Activated CD4-positive, alpha-beta T cell treated with anti-CD3 and anti-CD28 coated beads for 4 hours (primary cell): ENCODE results near the gene UBE2A.

ENCODE experiments used
- DNase-seq, 2 donors: peaks; one replicate each; pipeline ENCODE4 v3.0.0-alpha.2; 2020

The UBE2A gene

DNA sequence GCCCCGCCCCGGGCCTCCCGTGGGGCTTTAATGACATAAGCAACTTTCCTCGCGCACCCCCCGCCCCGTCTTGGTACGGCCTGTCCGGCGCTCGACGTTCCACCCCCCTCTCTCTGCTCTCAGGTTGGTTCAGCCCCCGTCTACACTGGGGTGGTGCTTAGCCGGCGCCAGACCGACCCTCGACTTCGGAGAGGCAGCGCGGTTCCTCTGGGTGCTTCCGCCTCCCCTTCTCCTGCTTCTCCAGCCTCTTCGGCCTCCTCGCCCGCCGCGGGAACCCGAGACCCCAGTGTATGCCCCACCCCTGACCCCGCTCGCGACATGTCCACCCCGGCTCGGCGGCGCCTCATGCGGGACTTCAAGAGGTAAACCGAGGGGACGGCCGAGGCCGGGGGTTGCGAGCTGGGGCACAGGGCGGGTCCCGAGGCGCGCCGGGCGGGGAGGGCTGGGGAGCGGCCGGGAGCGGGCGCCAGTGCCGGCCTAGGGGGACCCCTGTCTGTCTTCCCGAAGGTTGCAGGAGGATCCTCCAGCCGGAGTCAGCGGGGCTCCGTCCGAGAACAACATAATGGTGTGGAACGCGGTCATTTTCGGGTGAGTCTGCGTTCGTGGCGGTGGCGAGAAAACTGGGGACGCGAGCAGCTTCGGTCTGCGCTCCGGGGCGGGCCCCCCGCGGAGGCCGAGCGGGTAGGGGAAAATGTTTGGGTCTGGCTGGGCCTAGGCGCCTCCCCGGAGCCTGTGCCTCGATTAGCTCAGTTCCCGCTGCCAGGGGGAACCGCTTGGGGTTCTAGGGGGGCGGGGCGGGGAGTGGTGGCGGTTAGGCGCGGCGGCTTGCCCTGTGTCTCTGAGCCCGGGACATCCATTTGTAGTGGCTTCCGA lies at the start of gene UBE2A:
TSS of gene UBE2A (plus strand) at position 170 of the 873 bp plus-strand sequence. CDS start at position 319, 149 bp downstream.
- DNase-seq = peak; percentile 87 to 90

DNA sequence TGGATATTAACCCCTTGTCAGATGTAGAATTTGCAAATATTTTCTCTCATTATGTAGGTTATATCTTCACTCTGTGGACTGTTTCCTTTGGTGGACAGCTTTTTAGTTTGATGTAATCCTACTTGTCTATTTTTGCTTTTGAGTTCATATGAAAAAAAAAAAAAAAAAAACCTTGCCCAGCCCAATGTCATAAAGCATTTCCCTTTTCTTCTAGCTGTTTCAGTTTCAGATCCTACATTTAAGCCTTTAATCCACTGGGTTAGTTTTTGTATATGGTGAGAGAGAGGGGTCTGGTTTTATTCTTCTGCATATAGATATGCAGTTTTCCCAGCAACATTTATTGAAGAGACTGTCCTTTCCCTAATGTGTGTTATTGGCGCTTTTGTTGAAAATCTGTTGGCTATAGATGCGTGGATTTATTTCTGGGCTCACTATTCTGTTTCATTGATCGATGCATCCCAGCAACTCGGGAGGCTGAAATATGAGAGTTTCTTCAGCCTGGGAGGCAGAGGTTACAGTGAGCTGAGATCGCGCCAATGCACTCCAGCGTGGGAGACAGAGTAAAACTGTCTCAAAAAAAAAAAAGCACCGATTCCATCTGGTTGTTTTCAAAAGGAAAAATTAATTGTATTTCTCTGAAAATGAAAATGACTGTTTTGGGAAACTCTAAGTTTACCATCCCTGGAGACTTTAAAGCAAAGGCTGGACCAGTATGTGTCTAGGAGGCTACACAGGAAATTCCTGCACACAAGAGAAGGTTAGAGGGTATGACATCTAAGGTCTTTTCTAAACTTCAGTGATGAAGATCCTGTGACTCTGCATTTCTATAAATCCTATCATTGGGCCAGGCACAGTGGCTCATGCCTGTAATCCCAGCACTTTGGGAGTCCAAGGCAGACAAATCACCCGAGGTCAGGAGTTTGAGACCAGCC lies 44.8 kb upstream of the UBE2A start:
- no peak for DNase-seq

DNA sequence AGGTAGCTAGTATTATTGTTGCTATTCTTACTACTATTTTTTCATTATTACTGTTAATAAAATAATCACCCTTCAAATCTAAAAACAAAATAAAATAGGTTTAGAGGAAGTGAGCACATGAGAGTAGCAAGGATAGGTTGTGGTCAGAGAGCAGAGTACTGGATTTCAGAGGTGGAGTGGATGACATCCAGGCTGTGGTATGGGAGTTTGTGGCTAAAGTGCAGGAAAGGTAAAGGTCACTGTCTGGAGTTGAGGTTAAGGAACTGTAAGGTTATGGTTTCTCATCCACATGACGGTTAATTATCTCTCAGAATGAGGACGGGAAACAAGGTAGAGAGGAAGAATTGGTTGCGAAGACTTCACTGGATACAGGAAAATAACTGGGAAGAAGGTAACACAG lies 36.9 kb upstream of the UBE2A start:
- no peak for DNase-seq

DNA sequence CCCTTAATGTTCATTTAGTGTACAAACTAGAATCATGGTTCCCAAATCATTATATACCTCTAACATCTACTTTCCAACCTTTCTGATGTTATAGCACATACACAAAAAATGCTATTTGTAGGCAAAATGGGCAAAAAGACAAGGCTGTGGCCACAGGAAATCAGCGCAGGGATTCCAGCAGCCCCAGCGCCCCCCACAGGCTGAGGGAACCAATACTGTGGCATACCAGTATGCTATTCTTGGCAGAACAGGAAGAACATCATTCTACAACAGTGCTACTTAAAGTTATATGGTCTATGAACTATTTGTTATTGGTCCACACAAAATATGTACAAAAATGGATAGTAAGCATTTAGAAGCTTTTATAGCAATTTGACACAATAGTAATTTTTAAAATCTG lies 34.5 kb upstream of the UBE2A start:
- DNase-seq = no peak

DNA sequence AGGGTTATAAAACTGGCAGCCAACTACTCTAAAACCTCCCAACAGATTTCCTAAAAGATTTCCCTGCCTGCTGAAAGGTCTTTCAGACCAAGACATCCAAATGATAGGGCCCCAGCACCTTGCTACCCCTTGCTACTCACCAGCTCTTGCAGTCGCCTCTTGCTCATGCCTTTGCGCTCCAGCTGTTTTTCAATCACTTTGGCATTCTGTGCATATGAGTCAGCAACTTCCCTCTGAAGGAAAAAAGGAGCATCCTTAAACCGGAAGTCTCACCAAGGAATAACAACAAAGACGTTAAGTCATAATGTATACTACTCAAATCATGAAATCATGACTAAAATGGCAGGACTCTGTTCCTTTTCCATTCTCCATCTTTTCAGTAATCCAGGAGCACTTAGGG lies 33.2 kb upstream of the UBE2A start:
- no peak for DNase-seq

DNA sequence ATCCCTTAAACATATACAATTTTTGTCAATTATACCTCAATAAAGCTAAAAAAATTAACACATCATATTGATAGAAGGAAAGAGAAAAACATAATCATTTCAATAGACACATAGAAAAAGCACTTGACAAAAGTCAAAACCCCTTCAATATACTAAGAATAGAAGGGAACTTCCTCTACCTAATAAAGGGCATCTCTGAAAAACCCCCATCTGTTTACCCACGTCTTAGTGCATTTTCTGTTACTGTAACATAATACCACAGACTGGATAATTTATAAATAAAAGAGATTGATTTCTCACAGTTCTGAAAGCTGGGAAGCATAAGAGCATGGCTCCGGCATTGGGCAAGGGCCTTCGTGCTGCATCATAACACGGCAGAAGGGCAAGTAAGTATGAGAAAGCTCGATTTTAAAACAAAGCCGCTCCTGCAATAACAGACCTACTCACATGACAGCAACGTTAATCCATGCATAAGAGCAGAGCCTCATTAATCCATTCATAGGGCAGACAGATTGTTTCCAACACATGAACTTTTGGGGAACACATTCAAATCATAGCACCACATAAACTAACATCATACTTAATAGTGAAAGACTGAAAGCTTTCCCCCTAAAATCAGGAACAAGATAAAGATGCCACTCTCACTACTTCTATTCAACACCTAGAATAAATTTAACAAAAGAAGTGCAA lies 24.9 kb upstream of the UBE2A start:
- no peak for DNase-seq

DNA sequence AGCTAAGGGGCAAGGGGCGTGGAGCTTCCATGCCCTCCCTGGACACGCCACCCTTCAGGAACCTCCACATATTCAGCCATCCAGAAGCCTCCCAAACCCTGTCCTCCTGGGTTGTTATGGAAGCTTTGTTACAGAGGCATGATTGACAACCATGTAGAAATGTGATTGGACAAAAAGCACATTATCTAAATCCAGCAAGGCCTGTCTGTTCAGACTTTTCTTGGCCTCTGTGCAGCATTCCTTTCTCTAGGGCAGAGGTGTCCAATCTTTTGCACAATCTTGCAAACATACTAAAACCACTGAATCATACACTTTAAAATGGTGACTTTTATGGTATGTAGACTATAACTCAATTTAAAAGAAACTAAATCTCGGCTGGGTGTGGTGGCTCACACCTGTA lies 21.9 kb upstream of the UBE2A start:
- DNase-seq = no peak

DNA sequence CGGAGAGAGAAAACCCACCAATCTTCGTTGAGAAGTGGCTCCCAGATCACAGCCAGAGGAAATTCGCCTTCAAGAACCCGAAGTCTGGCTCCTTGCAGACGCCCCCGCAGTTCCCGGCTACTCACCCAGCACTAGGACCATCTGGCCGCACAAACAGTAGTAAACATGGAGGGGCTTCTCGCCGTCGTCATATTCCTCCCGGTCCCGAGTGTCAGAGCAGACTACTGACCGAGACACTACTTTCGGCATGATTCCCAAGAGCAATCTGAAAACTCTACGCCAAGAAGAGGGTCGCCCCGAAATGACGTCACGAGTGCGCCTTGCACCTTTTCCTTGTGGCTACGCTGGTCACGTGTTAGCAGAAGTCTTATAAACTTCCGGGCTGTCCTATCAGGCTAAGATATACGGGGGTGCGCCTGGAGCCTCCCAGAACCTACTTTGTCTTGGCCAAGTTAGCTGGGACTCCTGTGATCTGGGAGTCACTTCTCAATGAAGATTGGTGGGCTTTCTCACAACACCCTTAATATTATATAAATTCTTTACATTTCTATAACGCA lies 9.2 kb upstream of the UBE2A start, which contains the start of gene STEEP1:
TSS of gene STEEP1 (minus strand) at position 303 of the 557 bp plus-strand sequence. CDS start at position 249, 54 bp downstream.
- DNase-seq = peak; percentile 81 to 85

DNA sequence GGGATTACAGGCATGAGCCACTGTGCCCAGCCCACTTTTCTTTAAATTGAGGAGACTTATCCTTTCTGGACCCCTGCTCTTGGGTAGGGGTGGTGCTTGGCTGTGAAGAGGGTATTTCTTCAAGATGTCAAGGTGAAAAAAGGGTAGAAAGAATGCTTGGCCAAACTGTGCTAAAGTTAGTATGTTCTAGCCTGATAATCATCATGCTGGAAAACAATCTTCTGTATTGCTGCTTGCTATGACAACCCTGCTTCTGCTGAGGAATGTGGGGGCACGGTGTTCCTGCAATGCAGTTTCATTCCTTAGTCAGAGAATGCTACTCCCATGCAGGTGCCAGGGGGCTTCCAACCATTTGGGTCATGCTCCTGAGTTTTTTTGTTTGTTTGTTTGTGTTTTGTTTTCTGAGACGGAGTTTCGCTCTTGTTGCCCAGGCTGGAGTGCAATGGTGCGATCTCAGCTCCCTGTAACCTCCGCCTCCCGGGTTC lies 4.0 kb upstream of the UBE2A start:
- no peak for DNase-seq

DNA sequence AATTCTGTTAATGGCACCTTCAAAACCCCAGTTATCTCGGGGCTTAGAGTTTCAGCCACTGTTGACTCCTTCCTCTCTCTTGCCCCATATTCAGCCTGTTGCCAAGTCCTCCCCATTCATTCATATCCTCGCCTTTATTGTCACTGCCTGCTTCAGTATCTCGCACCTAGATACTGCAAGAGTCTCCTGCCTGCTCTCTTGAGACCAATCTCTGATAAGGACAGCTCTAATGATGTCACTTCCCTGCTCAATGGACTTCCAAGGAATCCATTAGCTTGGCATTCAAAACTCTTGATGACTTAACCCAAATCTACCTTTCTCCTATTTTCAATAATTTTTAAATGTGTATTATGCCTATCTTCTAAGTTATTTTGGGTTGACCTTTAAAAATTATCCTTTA lies 1.1 kb upstream of the UBE2A start:
- no peak for DNase-seq

DNA sequence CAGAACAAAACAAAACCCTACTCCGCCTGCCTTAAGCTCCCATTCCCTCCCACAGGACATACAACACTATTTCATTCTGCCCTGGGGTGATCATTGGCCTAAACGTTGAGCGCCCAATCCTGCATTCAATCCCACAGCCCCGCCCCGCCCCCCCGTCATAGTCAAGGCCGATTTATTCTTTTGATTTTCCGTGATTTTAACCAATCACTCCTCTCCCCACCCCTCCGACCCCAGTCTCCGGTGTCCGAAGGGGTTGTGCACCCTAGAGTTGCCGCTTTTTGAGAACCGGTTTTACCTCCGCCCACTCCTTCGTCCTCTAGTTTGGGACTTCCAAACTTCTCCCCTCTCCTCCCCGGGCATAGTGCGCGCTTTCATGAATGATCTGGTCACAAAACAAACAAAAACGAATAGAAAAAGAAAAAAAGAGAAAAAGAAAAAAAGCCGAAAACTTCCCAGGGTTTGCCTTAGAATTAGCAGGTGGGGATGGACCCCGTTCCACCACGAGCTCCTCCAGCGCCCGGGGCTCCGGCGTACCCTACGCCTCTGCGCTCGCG lies 446 bp upstream of the UBE2A start:
- DNase-seq = no peak

DNA sequence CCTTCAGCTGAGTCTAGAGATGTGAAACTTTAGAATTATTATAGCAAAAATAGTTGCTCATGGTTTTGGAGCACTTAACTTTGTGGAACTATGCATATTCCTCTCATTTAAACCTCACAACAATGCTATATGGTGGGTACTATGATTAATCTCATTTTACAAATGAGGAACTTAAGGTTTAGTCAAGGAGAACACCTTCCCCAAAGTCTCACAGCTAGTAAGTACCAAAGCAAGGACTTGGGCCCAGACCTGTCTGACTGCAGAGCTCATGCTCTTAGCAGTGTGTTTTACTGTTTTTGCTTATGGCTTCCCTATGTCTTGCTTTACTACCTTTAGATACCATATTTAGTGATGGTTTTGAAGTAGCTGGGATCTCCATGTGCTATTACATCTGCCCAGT lies 5.1 kb downstream of the UBE2A start:
- no peak for DNase-seq

DNA sequence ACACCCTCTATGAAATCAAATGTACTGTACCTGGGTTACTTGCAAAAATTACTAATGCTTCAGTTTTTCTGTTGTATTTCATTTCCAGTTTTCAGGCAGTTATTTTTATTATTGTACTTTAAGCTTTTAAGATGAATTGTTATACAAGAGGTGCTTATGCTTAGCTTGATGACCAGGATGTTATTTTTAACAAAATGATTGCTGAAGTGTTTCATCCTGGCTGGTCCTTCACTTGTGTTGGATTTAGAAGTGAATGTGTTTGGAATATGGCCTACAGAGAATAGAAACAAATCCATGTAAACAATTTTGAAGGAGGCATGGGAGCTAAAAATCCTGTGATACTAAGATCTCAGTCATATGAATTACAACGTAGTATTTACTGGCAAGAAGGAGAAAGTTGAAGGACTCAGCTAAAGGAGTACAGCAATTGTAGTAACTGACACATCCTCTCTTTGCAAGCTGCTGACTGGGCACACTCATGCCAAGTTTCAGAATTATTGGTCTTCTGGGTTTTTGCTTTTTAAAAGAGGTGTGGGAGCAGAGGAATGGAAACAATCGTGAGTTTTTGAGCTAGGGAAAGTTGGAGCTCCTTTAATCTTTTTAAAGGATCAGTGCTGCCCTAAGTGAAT lies 9.2 kb downstream of the UBE2A start:
- DNase-seq = no peak

DNA sequence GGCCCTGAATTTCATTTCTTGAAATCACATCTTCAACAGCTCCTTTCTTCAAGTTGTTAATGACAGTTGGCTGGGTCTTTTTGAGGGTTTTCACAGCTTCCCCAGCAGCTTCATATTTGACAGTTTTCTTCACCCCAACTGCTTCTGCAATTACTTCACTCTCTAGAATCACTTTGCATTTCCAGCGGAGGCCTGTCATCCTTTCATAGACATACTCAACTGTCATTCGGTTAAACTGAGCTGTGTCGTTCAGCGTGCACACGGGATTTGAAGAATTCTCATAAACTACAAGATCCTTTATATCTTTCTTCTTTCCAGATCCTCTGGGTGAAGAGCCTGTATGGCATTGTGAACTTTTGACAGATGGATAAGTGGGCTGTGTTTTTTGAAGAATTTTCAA lies 15.4 kb downstream of the UBE2A start:
- no peak for DNase-seq

DNA sequence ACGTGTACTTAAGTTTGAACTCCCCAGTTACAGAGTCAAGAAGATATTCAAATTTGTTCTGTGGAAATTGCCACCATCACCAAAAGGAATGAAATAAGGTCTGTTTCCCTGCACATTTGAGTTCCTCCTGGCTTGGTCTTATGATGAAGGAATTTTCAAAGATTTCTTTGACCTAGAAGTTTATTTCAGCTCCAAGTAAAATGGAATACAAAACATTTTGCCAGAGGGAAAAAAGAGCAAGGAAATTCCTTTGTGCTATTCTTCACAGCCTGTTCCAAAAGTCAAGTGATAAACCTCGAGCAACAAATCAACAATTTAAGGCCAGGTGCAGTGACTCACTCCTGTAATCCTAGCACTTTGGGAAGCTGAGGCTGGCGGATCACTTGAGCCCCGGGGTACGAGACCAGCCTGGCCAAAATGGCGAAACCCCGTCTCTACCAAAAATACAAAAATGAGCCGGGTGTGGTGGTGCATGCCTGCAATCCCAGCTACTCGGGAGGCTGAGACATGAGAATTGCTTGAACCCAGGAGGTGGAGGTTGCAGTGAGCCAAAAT lies 28.4 kb downstream of the UBE2A start:
- no peak for DNase-seq

DNA sequence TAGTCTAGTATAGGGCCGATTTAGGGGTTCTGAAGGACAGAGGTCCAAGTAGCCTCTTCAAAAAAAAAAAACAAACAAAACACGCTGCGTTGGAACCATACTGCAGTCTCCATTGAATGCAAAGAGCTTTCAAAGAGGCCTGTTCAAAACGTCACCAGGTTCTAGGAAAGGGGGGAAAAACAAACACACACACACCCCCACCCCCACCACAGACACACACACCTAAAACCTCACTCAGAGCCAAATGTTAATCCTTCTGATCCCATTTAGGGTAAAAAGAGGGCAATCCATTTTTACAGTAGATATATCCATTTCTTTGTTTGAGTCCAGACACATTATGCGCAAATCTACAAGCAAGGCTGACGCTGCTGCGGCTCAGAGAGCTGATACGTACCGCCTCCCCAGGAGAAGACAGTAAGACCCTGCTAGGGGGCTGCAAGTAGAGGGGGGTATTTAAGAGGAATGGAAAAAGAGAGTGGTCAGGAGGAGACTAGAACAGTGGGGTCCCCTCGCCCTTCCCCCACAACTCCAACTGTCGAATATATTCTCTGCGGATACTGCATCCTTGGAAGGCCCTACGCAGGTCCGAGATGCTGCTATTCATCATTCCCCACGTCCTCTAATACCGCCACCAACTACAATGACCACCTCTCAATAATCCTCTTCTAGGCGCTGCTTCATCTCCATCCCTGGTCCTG lies 30.6 kb downstream of the UBE2A start:
- no peak for DNase-seq

DNA sequence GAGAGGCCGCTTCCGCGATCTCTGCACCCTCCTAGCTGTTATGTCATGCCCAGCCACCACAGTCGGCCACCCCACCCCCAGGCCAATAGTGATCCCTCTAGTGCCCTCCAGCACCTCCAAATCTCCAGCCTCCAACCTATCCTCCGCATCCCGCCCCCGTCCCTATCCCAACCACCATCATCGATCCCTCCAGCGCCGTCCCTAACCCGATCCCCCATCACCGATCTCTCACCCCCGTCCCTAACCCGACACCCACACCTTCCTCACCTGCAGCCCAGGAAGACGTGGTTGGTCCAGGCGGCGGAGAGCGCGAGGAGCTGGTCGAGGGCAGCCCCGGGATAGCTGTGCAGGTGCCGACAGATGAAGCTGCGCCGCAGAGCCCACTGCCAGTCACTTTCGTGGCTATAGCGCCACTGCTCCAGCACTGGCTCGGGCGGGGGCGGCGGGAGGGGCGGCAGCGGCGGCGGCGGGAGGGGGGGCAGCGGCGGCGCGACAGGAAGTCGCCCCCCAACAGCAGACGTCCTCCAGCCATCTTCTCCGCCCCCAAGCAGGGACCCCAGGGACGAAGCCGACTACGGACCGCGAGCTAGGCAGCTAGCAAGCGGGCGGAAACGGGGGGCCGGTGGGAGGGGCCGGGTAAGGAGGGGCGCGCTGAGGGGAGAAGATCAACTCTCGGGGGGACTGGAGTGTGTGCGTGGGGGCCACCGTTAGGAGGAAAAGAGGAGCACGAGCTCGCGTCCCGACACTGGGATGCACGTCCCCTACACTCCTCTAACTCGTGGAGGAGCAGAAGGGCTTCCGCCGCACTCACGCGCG lies 31.3 kb downstream of the UBE2A start:
- DNase-seq = peak; percentile 39 to 49

DNA sequence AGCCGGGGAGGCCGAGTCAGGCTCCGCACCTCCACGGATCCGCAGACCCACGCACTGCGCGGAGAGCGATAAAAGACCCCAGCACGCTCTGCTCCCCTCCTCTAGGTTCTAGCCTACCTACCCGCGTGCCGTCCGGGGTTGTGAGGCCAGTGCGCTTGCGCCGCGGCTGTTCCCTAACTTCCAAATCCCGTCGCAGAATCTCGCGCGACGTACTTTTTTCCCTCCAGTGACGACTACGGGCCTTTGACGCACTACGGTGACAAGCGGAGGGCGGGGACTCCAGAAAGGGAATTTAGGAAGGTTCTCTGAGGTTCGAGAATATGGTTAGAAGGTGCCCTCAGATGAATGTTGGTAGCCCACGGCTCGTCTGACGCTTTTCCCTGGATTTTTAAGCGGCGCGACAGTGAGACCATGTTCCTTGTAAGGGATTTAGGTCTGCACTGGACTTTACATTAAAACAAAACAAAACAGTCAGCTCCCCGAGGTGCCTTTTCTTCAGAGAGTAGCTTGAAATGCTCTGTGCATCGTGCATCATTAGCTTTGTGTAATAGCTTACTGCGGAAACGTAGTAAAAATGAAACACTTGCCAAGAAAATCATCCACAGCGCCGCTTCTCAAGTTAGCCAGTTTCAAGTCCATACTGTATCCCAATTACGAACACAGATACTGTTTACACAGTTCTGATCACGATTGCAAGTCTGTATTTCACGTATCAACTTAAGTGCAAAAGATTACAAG lies 32.1 kb downstream of the UBE2A start, which contains the start of gene NKRF:
TSS of gene NKRF (minus strand) at position 145 of the 738 bp plus-strand sequence.
- peak; percentile 86 to 91 for DNase-seq

DNA sequence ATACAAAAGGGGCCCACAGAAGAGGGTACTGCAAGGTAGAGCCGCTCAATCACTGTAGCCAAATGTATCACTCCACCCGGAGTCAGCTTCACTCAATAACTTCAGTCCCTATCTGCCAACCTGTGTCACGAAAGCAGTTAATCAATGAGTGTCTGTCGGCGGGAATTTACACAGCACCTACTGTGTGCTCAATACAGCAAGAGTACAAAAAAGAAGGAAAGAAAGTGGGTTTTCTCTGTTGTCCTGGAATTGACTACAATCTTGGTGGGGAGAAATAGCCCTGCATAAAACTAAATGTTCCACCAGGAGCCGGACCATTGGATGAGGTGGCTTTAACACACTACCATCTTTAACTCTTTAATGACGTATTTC lies 32.6 kb downstream of the UBE2A start:
- no peak for DNase-seq
